Measurements from ENCODE around the gene RIN3.

RIN3 gene

DNA sequence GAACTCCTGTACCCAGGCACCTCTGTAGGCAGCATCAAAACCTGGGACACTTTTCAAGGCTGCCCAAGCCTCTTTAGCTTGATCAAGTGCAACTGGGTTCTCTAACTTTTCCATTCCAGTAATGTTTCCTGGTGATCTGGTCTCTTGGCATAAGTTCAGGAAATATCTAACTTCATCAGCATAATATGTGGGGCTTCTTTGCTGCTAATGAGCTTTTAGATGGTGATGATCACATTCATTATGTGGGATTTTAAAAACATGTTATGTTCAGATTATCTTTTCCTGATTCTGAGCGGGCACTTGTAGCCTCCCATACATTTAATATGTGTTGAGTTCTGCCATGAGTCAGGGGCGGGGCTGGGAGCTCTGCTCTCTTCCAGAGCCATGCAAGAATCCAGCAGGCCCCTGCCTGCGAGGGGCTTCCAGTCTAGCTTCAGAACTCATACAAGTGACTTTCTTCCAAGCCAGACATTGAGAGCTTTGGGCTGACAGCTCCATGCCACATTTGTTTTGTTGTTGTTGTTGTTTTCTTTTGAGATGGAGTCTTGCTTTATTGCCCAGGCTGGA, 39.5 kb upstream of the RIN3 start:
- H3K4ac ChIP-seq (ENCODE audit: low read depth, low read length): no peak overlapping the region
- H3K79me2 ChIP-seq (ENCODE audit: control insufficient read depth, insufficient read depth, low read length): no peaks in the 10 kb centered on the region
- H3K79me1 ChIP-seq (ENCODE audit: low read length): no peaks in the 10 kb centered on the region
- no peak overlapping the region for H3K9ac ChIP-seq (ENCODE audit: low read length)
- no peak overlapping the region for H3K4me3 ChIP-seq (ENCODE audit: low read length)
- no peak overlapping the region for H3K56ac ChIP-seq (ENCODE audit: low read length)
- no peak overlapping the region for H2BK5ac ChIP-seq (ENCODE audit: low read length)
- no peak overlapping the region for H3K18ac ChIP-seq (ENCODE audit: low read length)
- H2AK5ac ChIP-seq (ENCODE audit: low read length): no peak overlapping the region
- H2BK120ac ChIP-seq (ENCODE audit: low read depth, low read length): no peak overlapping the region
- WGBS (ENCODE audit: extremely low coverage, insufficient coverage, low lambda C conversion rate): no CpG with 5 or more reads among the region's 3 CpGs
- H3K23ac ChIP-seq (ENCODE audit: low read length): no peak overlapping the region
- H3K4me2 ChIP-seq (ENCODE audit: low read length): no peak overlapping the region
- no peak overlapping the region for H4K5ac ChIP-seq (ENCODE audit: low read length)
- H3K27ac ChIP-seq (ENCODE audit: low read depth, low read length): no peak overlapping the region
- no peak overlapping the region for H2BK15ac ChIP-seq (replicated peaks; ENCODE audit: low read depth)
- no peaks in the 10 kb centered on the region for H3K36me3 ChIP-seq (ENCODE audit: control insufficient read depth, insufficient read depth, low read length)
- no peak overlapping the region for H4K8ac ChIP-seq (ENCODE audit: low read depth, low read length)
- no peaks in the 10 kb centered on the region for H3K27me3 ChIP-seq (ENCODE audit: insufficient read depth, low read length, poor library complexity)
- H3K4me1 ChIP-seq (ENCODE audit: control insufficient read depth, low read depth, low read length): no peaks in the 10 kb centered on the region
- DNase-seq: no peak

DNA sequence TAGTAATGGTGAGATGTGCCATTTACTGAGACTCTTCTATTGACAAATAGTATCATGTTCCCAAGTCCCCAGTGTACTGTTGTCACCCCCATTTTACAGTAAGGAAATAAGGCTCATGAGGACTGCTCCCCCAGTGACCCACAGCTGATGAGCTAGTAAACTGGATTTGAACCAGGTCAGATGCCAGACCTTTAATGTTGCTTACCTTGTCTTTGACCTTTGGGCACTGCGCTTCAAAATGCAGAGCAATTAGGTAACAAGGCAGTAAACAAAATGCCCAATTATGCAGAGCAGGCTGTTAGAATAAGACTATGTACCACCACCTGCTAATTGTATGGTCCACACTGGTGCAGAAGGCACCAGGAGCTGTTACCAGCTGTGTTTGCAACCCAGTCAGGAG, 38.5 kb upstream of the RIN3 start:
- H3K4me2 ChIP-seq (ENCODE audit: low read length): no peak overlapping the region
- no peaks in the 10 kb centered on the region for H3K79me2 ChIP-seq (ENCODE audit: control insufficient read depth, insufficient read depth, low read length)
- no peak overlapping the region for H3K56ac ChIP-seq (ENCODE audit: low read length)
- no peaks in the 10 kb centered on the region for H3K27me3 ChIP-seq (ENCODE audit: insufficient read depth, low read length, poor library complexity)
- H3K9ac ChIP-seq (ENCODE audit: low read length): no peak overlapping the region
- H3K4me3 ChIP-seq (ENCODE audit: low read length): no peak overlapping the region
- WGBS (ENCODE audit: extremely low coverage, insufficient coverage, low lambda C conversion rate): no CpG with 5 or more reads among the region's 1 CpG
- no peak overlapping the region for H3K18ac ChIP-seq (ENCODE audit: low read length)
- no peaks in the 10 kb centered on the region for H3K4me1 ChIP-seq (ENCODE audit: control insufficient read depth, low read depth, low read length)
- no peak overlapping the region for H4K8ac ChIP-seq (ENCODE audit: low read depth, low read length)
- no peak overlapping the region for H2BK120ac ChIP-seq (ENCODE audit: low read depth, low read length)
- H3K79me1 ChIP-seq (ENCODE audit: low read length): no peaks in the 10 kb centered on the region
- no peak overlapping the region for H2BK15ac ChIP-seq (replicated peaks; ENCODE audit: low read depth)
- no peak overlapping the region for H3K23ac ChIP-seq (ENCODE audit: low read length)
- no peaks in the 10 kb centered on the region for H3K36me3 ChIP-seq (ENCODE audit: control insufficient read depth, insufficient read depth, low read length)
- no peak for DNase-seq
- H2BK5ac ChIP-seq (ENCODE audit: low read length): no peak overlapping the region
- no peak overlapping the region for H3K4ac ChIP-seq (ENCODE audit: low read depth, low read length)
- H4K5ac ChIP-seq (ENCODE audit: low read length): no peak overlapping the region
- no peak overlapping the region for H3K27ac ChIP-seq (ENCODE audit: low read depth, low read length)
- no peak overlapping the region for H2AK5ac ChIP-seq (ENCODE audit: low read length)

DNA sequence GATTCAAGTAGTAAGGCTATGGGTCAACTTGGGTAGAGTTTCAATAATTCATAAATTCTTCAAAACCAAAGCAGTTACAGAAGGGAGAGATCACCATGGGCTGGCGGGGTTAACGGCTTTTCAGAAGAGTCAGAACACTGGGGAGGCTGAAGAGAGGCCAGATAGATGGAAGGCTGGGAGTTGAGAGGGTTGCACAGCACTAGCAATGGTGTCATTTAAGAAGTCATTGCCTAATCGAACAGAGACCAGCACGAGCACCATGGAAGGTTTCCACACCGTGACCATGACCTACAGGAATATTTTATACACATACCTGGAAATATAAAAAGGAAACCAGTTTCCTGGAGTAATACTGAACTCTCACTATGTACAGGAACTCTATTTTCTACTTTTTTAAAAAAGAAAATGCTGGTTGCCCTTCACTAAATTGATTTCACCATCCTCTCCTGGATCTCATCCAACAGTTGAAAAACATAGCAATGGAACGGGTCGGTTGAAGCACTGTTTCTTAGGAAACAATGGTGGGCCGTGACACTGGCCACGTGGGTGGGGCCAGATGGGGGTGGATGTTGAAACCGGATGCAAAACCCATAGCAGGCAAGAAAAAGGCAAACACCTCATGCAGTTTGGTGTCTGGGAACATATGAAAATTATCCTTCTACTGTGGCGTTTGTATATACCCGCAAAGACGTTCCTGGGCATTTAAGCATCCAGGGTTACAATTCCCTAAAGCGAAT, 38.0 kb upstream of the RIN3 start:
- whole genome bisulfite sequencing (ENCODE audit: extremely low coverage, insufficient coverage, low lambda C conversion rate): no CpG with 5 or more reads among the region's 14 CpGs
- Histone ChIP-seq H4K8ac (ENCODE audit: low read depth, low read length) (no peak overlapping the region), H3K18ac (ENCODE audit: low read length) (no peak overlapping the region), H2BK120ac (ENCODE audit: low read depth, low read length) (no peak overlapping the region), H3K4me3 (ENCODE audit: low read length) (no peak overlapping the region), H3K27me3 (ENCODE audit: insufficient read depth, low read length, poor library complexity) (no peaks in the 10 kb centered on the region), H3K27ac (ENCODE audit: low read depth, low read length) (no peak overlapping the region), H3K36me3 (ENCODE audit: control insufficient read depth, insufficient read depth, low read length) (no peaks in the 10 kb centered on the region), H2BK5ac (ENCODE audit: low read length) (no peak overlapping the region), H3K23ac (ENCODE audit: low read length) (no peak overlapping the region), H3K4me1 (ENCODE audit: control insufficient read depth, low read depth, low read length) (no peaks in the 10 kb centered on the region), H4K5ac (ENCODE audit: low read length) (no peak overlapping the region), H3K56ac (ENCODE audit: low read length) (no peak overlapping the region), H3K4me2 (ENCODE audit: low read length) (no peak overlapping the region), H3K79me1 (ENCODE audit: low read length) (no peaks in the 10 kb centered on the region), H2BK15ac (replicated peaks; ENCODE audit: low read depth) (no peak overlapping the region), H3K79me2 (ENCODE audit: control insufficient read depth, insufficient read depth, low read length) (no peaks in the 10 kb centered on the region), H3K4ac (ENCODE audit: low read depth, low read length) (no peak overlapping the region), H3K9ac (ENCODE audit: low read length) (no peak overlapping the region), H2AK5ac (ENCODE audit: low read length) (no peak overlapping the region)
- no peak for DNase-seq

DNA sequence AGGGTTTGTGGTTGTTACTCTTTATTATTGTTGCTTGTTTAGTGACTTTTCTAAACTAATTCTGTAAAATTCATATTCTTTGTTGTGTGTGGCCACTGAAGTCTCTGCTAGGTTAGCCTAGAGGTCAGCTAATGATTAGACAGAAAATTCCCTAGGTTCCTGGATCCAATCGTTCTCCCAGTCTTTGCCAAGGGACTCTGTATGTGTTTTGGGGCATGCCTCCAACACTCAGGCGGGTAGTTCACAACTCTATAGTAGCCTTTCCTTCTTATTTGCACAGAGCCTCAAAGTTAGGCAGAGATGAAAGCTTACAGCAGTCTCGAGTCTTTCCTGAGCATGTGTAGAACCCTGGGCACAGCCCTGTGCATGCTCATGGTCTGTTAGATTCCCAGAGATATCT, 32.7 kb upstream of the RIN3 start:
- no peak overlapping the region for H3K18ac ChIP-seq (ENCODE audit: low read length)
- H3K27me3 ChIP-seq (ENCODE audit: insufficient read depth, low read length, poor library complexity): no peaks in the 10 kb centered on the region
- H2BK120ac ChIP-seq (ENCODE audit: low read depth, low read length): no peak overlapping the region
- no peak overlapping the region for H3K23ac ChIP-seq (ENCODE audit: low read length)
- no peak overlapping the region for H3K4me3 ChIP-seq (ENCODE audit: low read length)
- H2AK5ac ChIP-seq (ENCODE audit: low read length): no peak overlapping the region
- no peak overlapping the region for H3K4me2 ChIP-seq (ENCODE audit: low read length)
- no CpG with 5 or more reads among the region's 3 CpGs for WGBS (ENCODE audit: extremely low coverage, insufficient coverage, low lambda C conversion rate)
- H3K79me2 ChIP-seq (ENCODE audit: control insufficient read depth, insufficient read depth, low read length): no peaks in the 10 kb centered on the region
- no peaks in the 10 kb centered on the region for H3K79me1 ChIP-seq (ENCODE audit: low read length)
- DNase-seq: no peak
- no peaks in the 10 kb centered on the region for H3K4me1 ChIP-seq (ENCODE audit: control insufficient read depth, low read depth, low read length)
- H3K56ac ChIP-seq (ENCODE audit: low read length): no peak overlapping the region
- H3K36me3 ChIP-seq (ENCODE audit: control insufficient read depth, insufficient read depth, low read length): no peaks in the 10 kb centered on the region
- no peak overlapping the region for H2BK15ac ChIP-seq (replicated peaks; ENCODE audit: low read depth)
- no peak overlapping the region for H4K8ac ChIP-seq (ENCODE audit: low read depth, low read length)
- H3K9ac ChIP-seq (ENCODE audit: low read length): no peak overlapping the region
- no peak overlapping the region for H3K4ac ChIP-seq (ENCODE audit: low read depth, low read length)
- H4K5ac ChIP-seq (ENCODE audit: low read length): no peak overlapping the region
- H3K27ac ChIP-seq (ENCODE audit: low read depth, low read length): no peak overlapping the region
- H2BK5ac ChIP-seq (ENCODE audit: low read length): no peak overlapping the region

DNA sequence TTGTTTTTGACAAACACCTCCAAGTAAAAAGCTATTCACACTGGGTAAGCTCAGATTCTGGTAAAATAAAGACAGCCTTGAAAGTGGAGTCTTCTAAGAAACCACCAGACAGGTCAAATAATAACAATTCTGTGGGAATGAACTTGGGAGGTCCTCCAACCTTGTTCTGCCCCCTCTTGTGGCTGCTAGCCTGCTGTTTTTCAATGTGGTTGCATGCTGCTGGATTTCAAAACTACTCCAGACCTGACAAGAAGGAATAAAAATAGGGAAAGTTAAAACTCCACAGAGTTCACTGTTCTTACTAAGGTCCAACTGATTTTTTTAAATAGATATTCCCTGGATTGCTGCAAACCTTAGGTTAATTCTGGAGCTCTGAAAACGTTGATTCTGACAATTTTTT, 32.2 kb upstream of the RIN3 start:
- no peaks in the 10 kb centered on the region for H3K4me1 ChIP-seq (ENCODE audit: control insufficient read depth, low read depth, low read length)
- H3K36me3 ChIP-seq (ENCODE audit: control insufficient read depth, insufficient read depth, low read length): no peaks in the 10 kb centered on the region
- H4K8ac ChIP-seq (ENCODE audit: low read depth, low read length): no peak overlapping the region
- H3K18ac ChIP-seq (ENCODE audit: low read length): no peak overlapping the region
- H3K4ac ChIP-seq (ENCODE audit: low read depth, low read length): no peak overlapping the region
- no peak overlapping the region for H3K56ac ChIP-seq (ENCODE audit: low read length)
- no peak for DNase-seq
- H4K5ac ChIP-seq (ENCODE audit: low read length): no peak overlapping the region
- no peak overlapping the region for H3K23ac ChIP-seq (ENCODE audit: low read length)
- no peak overlapping the region for H2BK5ac ChIP-seq (ENCODE audit: low read length)
- WGBS (ENCODE audit: extremely low coverage, insufficient coverage, low lambda C conversion rate): no CpG with 5 or more reads among the region's 1 CpG
- no peak overlapping the region for H2AK5ac ChIP-seq (ENCODE audit: low read length)
- no peak overlapping the region for H3K4me2 ChIP-seq (ENCODE audit: low read length)
- H2BK120ac ChIP-seq (ENCODE audit: low read depth, low read length): no peak overlapping the region
- H3K79me2 ChIP-seq (ENCODE audit: control insufficient read depth, insufficient read depth, low read length): no peaks in the 10 kb centered on the region
- no peaks in the 10 kb centered on the region for H3K27me3 ChIP-seq (ENCODE audit: insufficient read depth, low read length, poor library complexity)
- H3K79me1 ChIP-seq (ENCODE audit: low read length): no peaks in the 10 kb centered on the region
- H3K4me3 ChIP-seq (ENCODE audit: low read length): no peak overlapping the region
- no peak overlapping the region for H3K9ac ChIP-seq (ENCODE audit: low read length)
- no peak overlapping the region for H3K27ac ChIP-seq (ENCODE audit: low read depth, low read length)
- no peak overlapping the region for H2BK15ac ChIP-seq (replicated peaks; ENCODE audit: low read depth)

All from mesendoderm (in vitro differentiated cells).